SK-N-SH (cell line): ENCODE measurements around the gene LINGO4. TPM values are rescaled to one million over a fixed set of nuclear protein-coding genes. Genes with fewer than 3 reads are reported as not detected.

Source experiments
- CTCF ChIA-PET: fragments of 300-600, 350-600 bp; formaldehyde crosslinking; extraction: SDS; loops from one replicate; lab custom pipeline; 2021; lab: Yijun Ruan, JAX
- POLR2A ChIA-PET: fragments of 350-600 bp; sonication (Branson Sonifier 250); formaldehyde crosslinking; extraction: SDS; loops from one replicate; lab custom pipeline; 2020; ENCODE audit warnings: antibody characterized with exemption, inconsistent platforms; lab: Yijun Ruan, JAX
- DNase-seq: peaks from one replicate; pipeline ENCODE4 v3.0.0; 2012
- H2AFZ ChIP-seq: fragments of 200-600 bp; sonication (generic); 2 replicates; pipeline ENCODE4 v1.8.1; 2016; ENCODE audit warnings: antibody characterized with exemption, mild to moderate bottlenecking, low read depth
- H3F3A ChIP-seq: fragments of 200-600 bp; sonication (generic); replicated peaks from 2 replicates; pipeline ENCODE3; 2016; ENCODE audit warnings: antibody characterized with exemption, mild to moderate bottlenecking; ENCODE audit not compliant: insufficient read depth
- H3K27ac ChIP-seq, 2 experiments: fragments of 200-500 bp in 1 of 2; fragments of 200-600 bp in 1 of 2; sonication (Bioruptor generic) in 1 of 2; sonication (generic), shearing (Covaris generic) in 1 of 2; 2 replicates each; pipeline versions ENCODE4 v1.5.1 to v1.6.1; 2014 to 2016; ENCODE audit warnings: low read depth in 2 of 2, inconsistent platforms in 1 of 2, low read length in 1 of 2, mild to moderate bottlenecking in 1 of 2, mixed read lengths in 1 of 2
- H3K27me3 ChIP-seq: fragments of 200-600 bp; sonication (generic), shearing (Covaris generic); 2 replicates; pipeline ENCODE4 v1.6.1; 2016; ENCODE audit warnings: mixed run types; ENCODE audit not compliant: insufficient read depth
- H3K36me3 ChIP-seq, 2 experiments: fragments of 200-500 bp in 1 of 2; fragments of 200-600 bp in 1 of 2; sonication (Bioruptor generic) in 1 of 2; sonication (generic) in 1 of 2; replicated peaks in 1 of 2; 2 replicates each; pipeline versions ENCODE3 to v1.5.1; 2014 to 2016; ENCODE audit warnings: low read length in 1 of 2, mild to moderate bottlenecking in 1 of 2; ENCODE audit not compliant: insufficient read depth in 2 of 2, control insufficient read depth in 1 of 2
- H3K4me1 ChIP-seq, 2 experiments: fragments of 200-500 bp in 1 of 2; fragments of 200-600 bp in 1 of 2; sonication (Bioruptor generic) in 1 of 2; sonication (generic), shearing (Covaris generic) in 1 of 2; 2 replicates each; pipeline versions ENCODE4 v1.5.1 to v1.6.1; 2014 to 2016; ENCODE audit warnings: low read depth in 1 of 2, low read length in 1 of 2, mixed run types in 1 of 2; ENCODE audit not compliant: insufficient read depth in 2 of 2, control insufficient read depth in 1 of 2
- H3K4me2 ChIP-seq: fragments of 200-600 bp; sonication (generic), shearing (Covaris generic); 2 replicates; pipeline ENCODE4 v1.6.1; 2017; ENCODE audit warnings: mixed run types
- H3K4me3 ChIP-seq, 2 experiments: fragments of 200-500 bp in 1 of 2; fragments of 200-600 bp in 1 of 2; sonication (Bioruptor generic) in 1 of 2; sonication (generic), shearing (Covaris generic) in 1 of 2; 2 replicates each; pipeline versions ENCODE4 v1.5.1 to v1.8.1; 2014 to 2016; ENCODE audit warnings: low read depth in 2 of 2, inconsistent platforms in 1 of 2, low read length in 1 of 2, mild to moderate bottlenecking in 1 of 2, mixed read lengths in 1 of 2, moderate library complexity in 1 of 2
- H3K79me2 ChIP-seq: fragments of 200-600 bp; sonication (generic); 2 replicates; pipeline ENCODE4 v1.8.1; 2017; ENCODE audit warnings: mild to moderate bottlenecking; ENCODE audit not compliant: insufficient read depth
- H3K9ac ChIP-seq: fragments of 200-600 bp; sonication (generic); 2 replicates; pipeline ENCODE4 v1.6.1; 2017; ENCODE audit warnings: mixed run types
- H3K9me2 ChIP-seq: fragments of 200-600 bp; sonication (generic); 2 replicates; pipeline ENCODE4 v1.6.1; 2017; ENCODE audit warnings: mixed run types
- H3K9me3 ChIP-seq: fragments of 200-600 bp; sonication (generic); 2 replicates; pipeline ENCODE4 v1.6.1; 2017; ENCODE audit warnings: mixed run types, mild to moderate bottlenecking, moderate library complexity
- H4K20me1 ChIP-seq: fragments of 200-600 bp; sonication (generic); 2 replicates; pipeline ENCODE4 v1.6.1; 2017; ENCODE audit warnings: mild to moderate bottlenecking, mixed run types; ENCODE audit not compliant: insufficient read depth
- ELF1 ChIP-seq: IDR thresholded peaks from 2 replicates; pipeline ENCODE4 v1.4.0; 2012
- FOXJ3 ChIP-seq: sonication (generic); formaldehyde crosslinking; IDR thresholded peaks from 2 replicates; pipeline ENCODE4 v1.5.1; 2020; ENCODE audit warnings: mild to moderate bottlenecking, missing genetic modification reagents
- FOXM1 ChIP-seq: IDR thresholded peaks from 2 replicates; pipeline ENCODE4 v1.4.0; 2012; ENCODE audit warnings: low read depth, mild to moderate bottlenecking
- GATA2 ChIP-seq: sonication (generic); formaldehyde crosslinking; IDR thresholded peaks from 2 replicates; pipeline ENCODE4 v1.5.0; 2020; ENCODE audit warnings: mild to moderate bottlenecking, missing genetic modification reagents
- JUND ChIP-seq: IDR thresholded peaks from 2 replicates; pipeline ENCODE4 v1.4.0; 2012
- MAX ChIP-seq: IDR thresholded peaks from 2 replicates; pipeline ENCODE4 v1.4.0; 2012; ENCODE audit warnings: low read depth
- MEF2A ChIP-seq: IDR thresholded peaks from 2 replicates; pipeline ENCODE4 v1.4.0; 2012; ENCODE audit warnings: low read depth, borderline replicate concordance
- MXI1 ChIP-seq: IDR thresholded peaks from 2 replicates; pipeline ENCODE4 v1.6.1; 2012; ENCODE audit warnings: mild to moderate bottlenecking, low read depth, low read length, improper control_type of control experiment
- NFIC ChIP-seq: IDR thresholded peaks from 2 replicates; pipeline ENCODE4 v1.4.0; 2012; ENCODE audit warnings: borderline replicate concordance
- POLR2AphosphoS5 ChIP-seq: IDR thresholded peaks from 2 replicates; pipeline ENCODE4 v1.6.1; 2012; ENCODE audit warnings: low read depth, low read length
- RCOR1 ChIP-seq: fragments of 150-350 bp; IDR thresholded peaks from 2 replicates; pipeline ENCODE4 v1.6.1; 2017; ENCODE audit warnings: antibody characterized with exemption, low read length
- REST ChIP-seq: IDR thresholded peaks from 2 replicates; pipeline ENCODE4 v1.6.1; 2012; ENCODE audit warnings: mild to moderate bottlenecking, low read depth, low read length, moderate library complexity
- SMC3 ChIP-seq: IDR thresholded peaks from 2 replicates; pipeline ENCODE4 v1.6.1; 2012; ENCODE audit warnings: low read depth, low read length, improper control_type of control experiment
- TCF12 ChIP-seq: IDR thresholded peaks from 2 replicates; pipeline ENCODE4 v1.4.0; 2012
- TEAD4 ChIP-seq: IDR thresholded peaks from 2 replicates; pipeline ENCODE4 v1.4.0; 2012; ENCODE audit warnings: mild to moderate bottlenecking, borderline replicate concordance; ENCODE audit not compliant: insufficient read depth
- ZBTB33 ChIP-seq: IDR thresholded peaks from 2 replicates; pipeline ENCODE4 v1.4.0; 2012; ENCODE audit warnings: low read depth, borderline replicate concordance
- polyA plus RNA-seq, 3 experiments: library from polyadenylated mRNA; depleted of rRNA; stranded (reverse); fragments of >200 nt; gene quantifications; 2 replicates each; pipeline ENCODE4 v1.2.3, GENCODE V29; 2012
- TF ChIP-seq, protein P1 (sequence below): IDR thresholded peaks from 2 replicates; pipeline ENCODE4 v1.4.0; 2012; ENCODE audit warnings: low read depth, borderline replicate concordance
- TF ChIP-seq, protein P2 (sequence below): IDR thresholded peaks from 2 replicates; pipeline ENCODE4; 2012
- TF ChIP-seq, protein P3 (sequence below): fragments of 150-350 bp; IDR thresholded peaks from 2 replicates; pipeline ENCODE4 v1.6.1; 2017; ENCODE audit warnings: antibody characterized with exemption, low read length, low read depth, borderline replicate concordance

LINGO4 gene
- polyA plus RNA-seq, 1 of the 3 experiments (the other 2 are of a cell fraction) = not detected

DNA sequence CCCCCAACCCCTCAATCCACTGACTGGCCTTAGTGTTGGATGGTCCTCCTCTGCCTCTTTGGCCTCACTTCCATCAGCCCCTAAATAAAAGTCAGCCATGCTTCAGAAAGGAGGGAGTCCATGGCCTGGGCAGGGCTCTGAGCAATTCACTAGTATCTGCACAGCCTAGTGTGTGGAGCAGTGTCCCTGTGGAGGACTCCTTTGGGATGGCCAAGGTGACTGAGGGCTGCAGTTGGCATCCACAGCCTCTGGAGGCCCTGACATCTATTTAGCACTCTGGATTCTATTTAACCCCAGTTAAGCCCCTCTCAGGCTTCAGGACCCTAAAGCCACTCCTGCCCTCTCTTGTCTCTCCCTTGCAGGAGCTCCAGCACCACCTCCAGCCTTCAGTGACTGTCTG, 44.7 kb upstream of the LINGO4 start:
- CTCF ChIA-PET = interaction anchor here (1.1 to 6.8 kb wide), 5 partner anchors 9 to 152 kb away, joined by 3 to 50 read pairs (median 4); no protein-coding TSS in a partner anchor
- Histone ChIP-seq H3K79me2 (no peaks in the 10 kb centered on the region), H3K27ac (no peak overlapping the region), H3K9me3 (no peaks in the 10 kb centered on the region), H3K9ac (no peak overlapping the region), H3K27me3 (peaks cover 5% of the 10 kb centered on the region; the same call in 1 of the 2 replicates), H2AFZ (no peak overlapping the region), H3K4me2 (no peak overlapping the region), H3K9me2 (no peaks in the 10 kb centered on the region), H3K4me3 (no peak overlapping the region), H4K20me1 (no peaks in the 10 kb centered on the region), H3K36me3 (no peaks in the 10 kb centered on the region), H3K4me1 (peaks cover 0 to 40% of the 10 kb centered on the region in 2 experiments; a peak in 1 of 4 replicates), H3F3A (no peaks in the 10 kb centered on the region)
- no peak for DNase-seq
- POLR2A ChIA-PET = no interaction called here
- TF ChIP-seq REST (no peak), ELF1 (no peak), SMC3 (no peak), MAX (no peak), TEAD4 (no peak), TCF12 (no peak), POLR2AphosphoS5 (no peak), ZBTB33 (no peak), RCOR1 (no peak), MXI1 (no peak), MEF2A (no peak), JUND (no peak), FOXJ3 (CRISPR knock-in tag) (no peak), NFIC (no peak), GATA2 (CRISPR knock-in tag) (no peak), FOXM1 (no peak)
- TF ChIP-seq, protein P1, sequence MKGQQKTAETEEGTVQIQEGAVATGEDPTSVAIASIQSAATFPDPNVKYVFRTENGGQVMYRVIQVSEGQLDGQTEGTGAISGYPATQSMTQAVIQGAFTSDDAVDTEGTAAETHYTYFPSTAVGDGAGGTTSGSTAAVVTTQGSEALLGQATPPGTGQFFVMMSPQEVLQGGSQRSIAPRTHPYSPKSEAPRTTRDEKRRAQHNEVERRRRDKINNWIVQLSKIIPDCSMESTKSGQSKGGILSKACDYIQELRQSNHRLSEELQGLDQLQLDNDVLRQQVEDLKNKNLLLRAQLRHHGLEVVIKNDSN = no peak
- TF ChIP-seq, protein P2, sequence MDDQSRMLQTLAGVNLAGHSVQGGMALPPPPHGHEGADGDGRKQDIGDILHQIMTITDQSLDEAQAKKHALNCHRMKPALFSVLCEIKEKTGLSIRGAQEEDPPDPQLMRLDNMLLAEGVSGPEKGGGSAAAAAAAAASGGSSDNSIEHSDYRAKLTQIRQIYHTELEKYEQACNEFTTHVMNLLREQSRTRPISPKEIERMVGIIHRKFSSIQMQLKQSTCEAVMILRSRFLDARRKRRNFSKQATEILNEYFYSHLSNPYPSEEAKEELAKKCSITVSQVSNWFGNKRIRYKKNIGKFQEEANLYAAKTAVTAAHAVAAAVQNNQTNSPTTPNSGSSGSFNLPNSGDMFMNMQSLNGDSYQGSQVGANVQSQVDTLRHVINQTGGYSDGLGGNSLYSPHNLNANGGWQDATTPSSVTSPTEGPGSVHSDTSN = no peak
- TF ChIP-seq, protein P3, sequence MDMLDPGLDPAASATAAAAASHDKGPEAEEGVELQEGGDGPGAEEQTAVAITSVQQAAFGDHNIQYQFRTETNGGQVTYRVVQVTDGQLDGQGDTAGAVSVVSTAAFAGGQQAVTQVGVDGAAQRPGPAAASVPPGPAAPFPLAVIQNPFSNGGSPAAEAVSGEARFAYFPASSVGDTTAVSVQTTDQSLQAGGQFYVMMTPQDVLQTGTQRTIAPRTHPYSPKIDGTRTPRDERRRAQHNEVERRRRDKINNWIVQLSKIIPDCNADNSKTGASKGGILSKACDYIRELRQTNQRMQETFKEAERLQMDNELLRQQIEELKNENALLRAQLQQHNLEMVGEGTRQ = no peak
